ENCODE results near the gene ARFGAP3. TPM values are rescaled to one million over a fixed set of nuclear protein-coding genes. Genes with fewer than 3 reads are reported as not detected.

Gene ARFGAP3
- total RNA-seq, 2 experiments from 2014 or later, result 27.1 to 27.2 TPM

DNA sequence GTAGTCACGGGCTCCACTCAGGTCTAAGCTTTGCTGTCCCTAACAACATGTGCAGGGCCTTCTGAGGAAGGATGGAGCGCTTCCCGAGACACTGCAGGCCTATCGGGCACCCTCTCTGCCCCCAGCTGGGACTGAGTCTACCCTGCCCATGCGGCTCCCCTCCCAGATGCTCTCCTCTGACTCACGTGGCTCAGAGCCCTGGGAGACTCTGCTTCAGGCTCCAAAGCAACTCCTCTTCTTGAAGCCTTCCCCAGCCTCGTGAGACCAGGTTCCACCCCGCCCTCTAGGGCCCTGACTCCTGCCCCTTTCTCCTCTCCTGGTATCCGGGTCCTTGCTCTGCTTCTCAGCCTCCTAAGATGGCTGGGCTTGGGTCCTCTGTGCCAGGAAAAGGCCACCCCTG is 28.4 kb upstream of the ARFGAP3 start:
- ChIA-PET CTCF (no interaction called here), POLR2A (interaction anchor here (1.4 kb wide), 1 partner anchor 13 kb away, joined by 3 read pairs; no protein-coding TSS in a partner anchor)
- Mint-ChIP-seq H3K4me1 (ENCODE audit: low read depth) (peaks cover 10% of the 10 kb centered on the region), H3K27me3 (no peaks in the 10 kb centered on the region), H3K36me3 (ENCODE audit: low read depth) (peaks cover 4% of the 10 kb centered on the region), H3K4me3 (no peak overlapping the region), H3K9me3 (no peaks in the 10 kb centered on the region), H3K27ac (no peak overlapping the region)
- ATAC-seq (no peak), DNase-seq (no peak)
- TF ChIP-seq, protein P1, sequence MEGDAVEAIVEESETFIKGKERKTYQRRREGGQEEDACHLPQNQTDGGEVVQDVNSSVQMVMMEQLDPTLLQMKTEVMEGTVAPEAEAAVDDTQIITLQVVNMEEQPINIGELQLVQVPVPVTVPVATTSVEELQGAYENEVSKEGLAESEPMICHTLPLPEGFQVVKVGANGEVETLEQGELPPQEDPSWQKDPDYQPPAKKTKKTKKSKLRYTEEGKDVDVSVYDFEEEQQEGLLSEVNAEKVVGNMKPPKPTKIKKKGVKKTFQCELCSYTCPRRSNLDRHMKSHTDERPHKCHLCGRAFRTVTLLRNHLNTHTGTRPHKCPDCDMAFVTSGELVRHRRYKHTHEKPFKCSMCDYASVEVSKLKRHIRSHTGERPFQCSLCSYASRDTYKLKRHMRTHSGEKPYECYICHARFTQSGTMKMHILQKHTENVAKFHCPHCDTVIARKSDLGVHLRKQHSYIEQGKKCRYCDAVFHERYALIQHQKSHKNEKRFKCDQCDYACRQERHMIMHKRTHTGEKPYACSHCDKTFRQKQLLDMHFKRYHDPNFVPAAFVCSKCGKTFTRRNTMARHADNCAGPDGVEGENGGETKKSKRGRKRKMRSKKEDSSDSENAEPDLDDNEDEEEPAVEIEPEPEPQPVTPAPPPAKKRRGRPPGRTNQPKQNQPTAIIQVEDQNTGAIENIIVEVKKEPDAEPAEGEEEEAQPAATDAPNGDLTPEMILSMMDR (IDR thresholded peaks at IDR 0.05), result no peak
- intact Hi-C loops (cut with micrococcal nuclease), result no loop called here

DNA sequence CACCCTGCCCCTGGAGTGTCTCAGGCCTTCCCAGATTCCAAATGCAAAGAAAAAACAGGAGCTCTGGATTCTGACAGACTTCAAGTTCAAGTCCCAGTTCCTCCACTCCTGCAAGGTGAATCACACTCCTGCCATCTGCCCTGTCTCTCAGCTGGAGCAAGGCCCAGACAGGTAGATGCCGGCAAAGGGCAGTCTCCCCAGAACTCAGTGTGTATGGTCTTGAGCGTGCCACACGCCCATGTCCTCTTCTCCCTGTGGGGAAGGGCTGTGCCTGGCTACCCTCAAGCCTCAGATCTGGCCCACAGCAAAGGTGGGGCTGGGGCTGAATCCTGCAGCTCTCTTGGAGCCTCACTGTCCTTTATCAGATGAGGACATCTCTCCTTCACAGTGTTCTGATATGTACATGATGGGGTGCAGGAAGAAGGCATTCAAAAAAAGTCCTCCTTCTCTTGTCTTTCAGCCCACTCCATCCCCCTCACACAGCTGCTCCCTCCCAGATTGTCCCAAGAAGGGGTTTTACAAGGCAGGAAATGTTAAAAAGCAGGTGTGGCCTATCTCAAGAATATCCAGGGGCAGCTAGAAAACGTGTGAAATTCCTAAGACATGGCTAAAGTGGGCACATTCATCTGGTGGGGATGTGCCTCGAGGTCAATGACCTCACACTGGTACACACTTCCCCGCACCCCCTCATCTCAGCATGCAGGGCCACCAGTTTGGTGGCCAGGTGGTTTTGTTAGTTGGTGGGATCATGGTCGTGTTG is 27.7 kb upstream of the ARFGAP3 start:
- TF ChIP-seq, protein P1 (IDR thresholded peaks at IDR 0.05), result no peak
- POLR2A ChIA-PET, result interaction anchor here (0.9 to 1.4 kb wide), 2 partner anchors 14 to 69 kb away, joined by 3 read pairs; no protein-coding TSS in a partner anchor
- Mint-ChIP-seq H3K27ac (no peak overlapping the region), H3K4me1 (ENCODE audit: low read depth) (peaks cover 10% of the 10 kb centered on the region), H3K4me3 (no peak overlapping the region), H3K9me3 (no peaks in the 10 kb centered on the region), H3K27me3 (no peaks in the 10 kb centered on the region), H3K36me3 (ENCODE audit: low read depth) (peaks cover 4% of the 10 kb centered on the region)
- no peak for ATAC-seq
- CTCF ChIA-PET, result interaction anchor here (0.7 kb wide), 1 partner anchor 149 kb away, joined by 3 read pairs; no protein-coding TSS in a partner anchor
- intact Hi-C loops (cut with micrococcal nuclease), result no loop called here
- DNase-seq, result no peak

DNA sequence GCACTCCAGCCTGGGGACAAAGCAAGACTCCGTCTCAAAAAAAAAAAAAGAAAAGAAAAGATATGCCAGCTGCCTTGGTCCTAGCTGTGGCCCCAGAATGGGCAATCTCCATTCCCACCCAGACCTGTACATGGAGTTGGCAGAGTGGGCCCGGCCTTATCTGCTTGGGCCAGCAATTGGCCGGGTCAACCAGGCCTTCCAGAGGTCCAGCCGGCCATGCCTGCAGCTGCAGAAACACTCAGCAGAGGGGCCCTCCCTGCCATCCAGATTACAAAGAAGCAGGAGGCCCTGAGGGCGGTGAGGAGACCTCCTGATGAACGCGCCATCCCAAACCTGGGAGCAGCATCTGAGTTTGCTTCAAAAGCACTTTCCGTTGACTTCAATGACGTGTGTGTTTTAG is 26.9 kb upstream of the ARFGAP3 start:
- POLR2A ChIA-PET, result interaction anchor here (0.9 kb wide), 1 partner anchor 70 kb away, joined by 3 read pairs; no protein-coding TSS in a partner anchor
- DNase-seq (no peak), ATAC-seq (no peak)
- intact Hi-C loops (cut with micrococcal nuclease), result no loop called here
- Mint-ChIP-seq H3K9me3 (no peaks in the 10 kb centered on the region), H3K4me1 (ENCODE audit: low read depth) (peaks cover 2% of the 10 kb centered on the region), H3K27ac (no peak overlapping the region), H3K36me3 (ENCODE audit: low read depth) (no peaks in the 10 kb centered on the region), H3K4me3 (no peak overlapping the region), H3K27me3 (no peaks in the 10 kb centered on the region)
- TF ChIP-seq, protein P1 (IDR thresholded peaks at IDR 0.05), result no peak
- CTCF ChIA-PET, result interaction anchor here (0.6 to 0.7 kb wide), 2 partner anchors 16 to 150 kb away, joined by 3 read pairs; no protein-coding TSS in a partner anchor

DNA sequence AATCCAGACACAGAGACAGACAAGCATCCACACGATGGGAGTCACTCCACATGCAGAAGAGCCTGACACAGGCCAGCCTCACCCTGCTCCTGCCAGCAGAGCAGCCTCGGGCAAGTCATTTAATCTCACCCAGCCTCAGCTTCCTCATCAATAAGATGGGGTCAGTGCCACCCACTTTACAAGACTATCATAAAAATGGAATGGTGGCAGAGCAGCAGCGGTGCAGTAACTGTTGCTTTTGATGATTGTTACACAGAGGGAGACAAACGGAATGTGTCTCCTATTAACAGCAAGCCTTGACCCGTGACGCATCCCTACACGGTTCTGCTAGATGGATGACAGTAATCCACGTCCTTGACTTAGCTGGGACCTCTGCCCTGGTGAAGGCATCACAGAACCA is 26.0 kb upstream of the ARFGAP3 start:
- Mint-ChIP-seq H3K9me3 (no peaks in the 10 kb centered on the region), H3K4me3 (no peak overlapping the region), H3K36me3 (ENCODE audit: low read depth) (no peaks in the 10 kb centered on the region), H3K27me3 (no peaks in the 10 kb centered on the region), H3K4me1 (ENCODE audit: low read depth) (no peaks in the 10 kb centered on the region), H3K27ac (no peak overlapping the region)
- TF ChIP-seq, protein P1 (IDR thresholded peaks at IDR 0.05), result no peak
- CTCF ChIA-PET, result interaction anchor here (0.6 kb wide), 1 partner anchor 15 kb away, joined by 3 read pairs; no protein-coding TSS in a partner anchor
- POLR2A ChIA-PET, result no interaction called here
- intact Hi-C loops (cut with micrococcal nuclease), result no loop called here
- no peak for ATAC-seq
- DNase-seq, result no peak

DNA sequence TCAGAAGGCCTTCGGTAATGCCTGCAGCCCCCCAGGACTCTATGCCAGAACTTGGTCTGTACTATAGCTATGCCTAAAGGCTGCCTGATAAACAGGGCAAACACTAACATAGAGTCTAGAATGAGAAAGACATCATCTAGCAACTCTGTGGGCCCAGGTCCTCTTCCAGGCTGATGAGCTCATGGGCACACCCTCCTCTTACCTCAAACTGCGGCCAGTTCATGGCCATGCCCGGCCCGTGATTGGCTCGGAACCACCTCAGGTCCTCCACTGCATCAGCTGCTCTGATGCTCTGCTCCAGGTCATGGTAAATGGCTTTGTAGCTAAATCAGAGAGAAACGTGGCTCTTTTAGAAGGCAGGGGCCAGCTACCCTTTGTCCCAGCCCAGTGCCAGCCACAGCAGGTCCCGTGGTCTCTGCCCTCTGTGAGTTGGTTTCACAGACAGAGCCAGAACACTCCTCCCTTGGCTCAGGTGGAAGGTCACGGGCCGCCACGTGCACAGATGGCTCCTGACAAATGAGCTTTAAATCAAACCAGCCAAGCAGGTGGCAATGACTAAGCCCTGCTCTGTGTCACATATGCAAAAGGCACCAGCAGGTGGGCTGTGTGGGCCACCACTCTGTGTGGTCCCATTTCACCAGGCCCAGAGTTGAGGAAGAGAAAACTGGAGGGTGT is 25.0 kb upstream of the ARFGAP3 start:
- no peaks in the 10 kb centered on the region for H3K27me3 Mint-ChIP-seq
- DNase-seq (no peak), ATAC-seq (no peak)
- intact Hi-C loops (cut with micrococcal nuclease), result no loop called here
- ChIA-PET CTCF (interaction anchor here (0.9 to 1.5 kb wide), 2 partner anchors 13 to 14 kb away, joined by 4 to 6 read pairs; no protein-coding TSS in a partner anchor), POLR2A (no interaction called here)
- no peaks in the 10 kb centered on the region for H3K9me3 Mint-ChIP-seq
- H3K36me3 Mint-ChIP-seq (ENCODE audit: low read depth), result no peaks in the 10 kb centered on the region
- no peak overlapping the region for H3K4me3 Mint-ChIP-seq
- TF ChIP-seq, protein P1 (IDR thresholded peaks at IDR 0.05), result no peak
- H3K27ac Mint-ChIP-seq, result no peak overlapping the region
- no peaks in the 10 kb centered on the region for H3K4me1 Mint-ChIP-seq (ENCODE audit: low read depth)
